Mesodermal cell (in vitro differentiated cells): ENCODE measurements around the gene LIPC.

Source experiments
- H3K27ac ChIP-seq: 2 replicates; pipeline ENCODE4 v1.7.0; 2013; ENCODE audit warnings: mild to moderate bottlenecking, low read depth, low read length, moderate library complexity; ENCODE audit not compliant: severe bottlenecking
- H3K36me3 ChIP-seq: 2 replicates; pipeline ENCODE4 v1.7.1; 2013; ENCODE audit warnings: mild to moderate bottlenecking, low read length, moderate library complexity; ENCODE audit not compliant: control insufficient read depth, insufficient read depth
- H3K4me1 ChIP-seq: one replicate; pipeline ENCODE4 v1.7.1; 2013; ENCODE audit warnings: mild to moderate bottlenecking, low read length; ENCODE audit not compliant: insufficient read depth, control insufficient read depth, poor library complexity, severe bottlenecking
- H3K4me3 ChIP-seq: 2 replicates; pipeline ENCODE4 v1.7.0; 2013; ENCODE audit warnings: low read length, control low read depth, mild to moderate bottlenecking; ENCODE audit not compliant: insufficient read depth, poor library complexity, severe bottlenecking; ENCODE audit errors: extremely low read depth
- H3K9me3 ChIP-seq: 2 replicates; pipeline ENCODE4 v1.7.1; 2013; ENCODE audit warnings: mild to moderate bottlenecking, low read length, moderate library complexity; ENCODE audit not compliant: control insufficient read depth
- WGBS, 2 experiments: methylation state at CpG; one replicate each; pipeline ENCODE4 v1.1.5; 2013; ENCODE audit warnings: missing lambda C conversion rate in 2 of 2; ENCODE audit not compliant: insufficient coverage in 2 of 2; 5-methylcytosine and 5-hydroxymethylcytosine counted together

LIPC gene

DNA sequence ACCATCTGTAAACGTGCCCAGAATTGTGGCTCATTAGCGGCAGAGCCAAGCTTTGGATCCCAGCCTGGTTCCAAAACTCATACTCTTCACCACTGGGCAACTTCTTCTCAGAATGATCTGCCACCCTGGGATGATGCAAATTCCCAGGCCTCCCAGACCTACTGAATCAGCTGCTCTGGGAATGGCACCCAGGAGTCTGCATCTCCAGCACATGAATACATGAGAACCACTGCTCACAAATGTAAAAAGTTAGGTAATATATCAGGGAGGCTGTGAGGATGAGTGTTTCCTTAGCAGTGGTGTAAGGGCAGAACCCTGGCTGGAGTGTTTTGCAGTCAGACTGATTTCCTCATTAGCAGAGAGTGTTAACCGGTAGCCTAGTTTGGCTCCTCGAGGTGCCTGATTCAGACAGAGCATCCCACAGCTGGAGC is 94.2 kb downstream of the LIPC start:
- no peak overlapping the region for H3K4me3 ChIP-seq
- H3K36me3 ChIP-seq = no peaks in the 10 kb centered on the region

DNA sequence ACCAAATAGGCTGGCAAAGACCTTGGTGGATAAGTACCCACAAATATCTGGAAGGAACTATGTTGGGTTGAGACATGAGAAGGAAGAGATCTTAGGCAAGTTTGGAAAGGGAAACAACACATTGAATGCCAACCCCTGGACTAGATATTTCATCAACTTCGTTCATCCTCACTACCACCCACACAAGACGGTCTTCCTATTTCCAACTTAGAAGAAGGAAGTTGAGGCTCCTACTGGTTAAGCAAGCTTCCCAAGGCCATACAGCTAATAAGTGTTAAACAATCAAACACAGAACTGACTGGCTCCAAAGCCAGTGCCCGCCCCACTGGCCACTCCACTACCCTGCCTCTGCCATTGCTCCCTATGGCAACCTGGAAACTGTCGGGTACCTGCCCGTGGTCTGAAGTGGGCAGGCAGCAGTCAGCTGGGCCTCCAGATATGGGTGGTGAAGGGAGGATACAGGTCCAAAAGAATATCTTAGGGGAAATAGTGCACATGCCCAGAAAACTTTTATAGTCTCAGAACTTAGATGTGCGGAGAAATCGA is 94.9 kb downstream of the LIPC start:
- WGBS, 2 experiments = 94 to 98% methylated on average over 4 of the region's 7 CpGs
- Histone ChIP-seq H3K4me3 (no peak overlapping the region), H3K27ac (no peak overlapping the region), H3K4me1 (peaks cover 16% of the 10 kb centered on the region), H3K36me3 (no peaks in the 10 kb centered on the region), H3K9me3 (no peaks in the 10 kb centered on the region)

More for the DNA sequence above, 94.2 kb downstream of the LIPC start:
- Histone ChIP-seq H3K27ac (no peak overlapping the region), H3K9me3 (no peaks in the 10 kb centered on the region), H3K4me1 (peaks cover 22% of the 10 kb centered on the region)
- WGBS, 2 experiments = 93 to 100% methylated on average over 4 of the region's 4 CpGs

DNA sequence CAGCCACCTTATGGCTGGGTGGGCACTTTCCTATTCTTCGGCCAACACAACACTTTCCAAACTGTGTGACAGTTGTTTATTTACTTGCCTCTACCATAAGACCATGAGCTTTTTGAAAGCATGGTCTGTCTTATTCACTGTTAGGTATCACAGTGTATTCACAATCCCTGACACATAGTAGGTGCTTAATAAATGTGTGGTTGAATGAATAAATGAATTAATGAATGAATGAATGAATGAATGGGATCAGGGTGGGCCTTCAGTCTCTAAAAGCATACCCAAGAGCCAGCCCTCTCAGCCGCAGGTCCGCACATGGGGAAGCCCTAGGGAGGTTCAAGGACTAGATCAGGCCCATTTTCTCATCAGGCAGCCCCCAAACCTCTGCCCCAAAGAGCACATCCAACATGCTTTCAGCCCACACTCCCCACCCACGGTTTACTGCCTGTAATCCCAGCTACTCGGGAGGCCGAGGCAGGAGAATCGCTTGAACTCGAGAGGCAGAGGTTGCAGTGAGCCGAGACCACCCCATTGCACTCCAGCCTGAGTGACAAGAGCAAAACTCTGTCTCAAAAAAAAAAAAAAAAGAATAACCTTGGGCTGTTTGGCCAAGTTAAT is 95.9 kb downstream of the LIPC start:
- no peaks in the 10 kb centered on the region for H3K36me3 ChIP-seq
- 78 to 89% methylated on average over 8 to 9 of the region's 9 CpGs for WGBS, 2 experiments
- no peak overlapping the region for H3K27ac ChIP-seq
- H3K9me3 ChIP-seq = no peaks in the 10 kb centered on the region
- H3K4me3 ChIP-seq = no peak overlapping the region
- H3K4me1 ChIP-seq = peaks cover 6% of the 10 kb centered on the region

DNA sequence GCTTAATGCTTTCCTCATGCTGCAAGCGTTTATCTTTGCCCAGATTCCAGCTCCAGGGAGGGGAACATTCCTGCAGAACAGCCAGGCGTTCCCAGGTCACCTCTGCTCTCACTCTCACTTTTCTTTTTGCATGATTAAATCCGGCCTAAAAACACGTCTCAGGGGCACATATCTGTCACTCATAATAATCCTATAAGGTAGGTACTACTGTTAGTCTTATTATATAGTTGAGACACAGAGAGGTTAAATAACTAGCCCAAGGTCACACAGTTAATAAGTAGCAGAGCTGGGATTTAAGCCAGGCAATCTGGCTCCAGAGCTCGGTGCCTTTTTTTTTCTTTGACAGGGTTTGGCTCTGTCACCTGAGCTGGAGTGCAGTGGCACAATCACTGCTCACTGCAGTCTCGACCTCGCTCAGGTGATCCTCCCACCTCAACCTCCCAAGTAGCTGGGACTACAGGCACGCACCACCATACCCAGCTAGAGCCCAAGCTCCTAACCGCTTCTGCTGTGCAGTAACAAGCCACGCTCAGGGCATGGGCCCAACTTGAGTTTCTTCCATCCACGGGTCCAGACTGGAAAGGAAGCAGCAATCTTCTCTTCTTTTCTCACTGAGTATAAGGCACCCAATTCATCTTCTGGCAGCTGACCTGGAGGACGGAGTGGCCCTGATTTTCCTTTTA is 96.5 kb downstream of the LIPC start:
- Histone ChIP-seq H3K36me3 (no peaks in the 10 kb centered on the region), H3K9me3 (no peaks in the 10 kb centered on the region), H3K4me1 (peaks cover 4% of the 10 kb centered on the region), H3K4me3 (no peak overlapping the region), H3K27ac (no peak overlapping the region)
- 88 to 97% methylated on average over 8 to 9 of the region's 12 CpGs for WGBS, 2 experiments

DNA sequence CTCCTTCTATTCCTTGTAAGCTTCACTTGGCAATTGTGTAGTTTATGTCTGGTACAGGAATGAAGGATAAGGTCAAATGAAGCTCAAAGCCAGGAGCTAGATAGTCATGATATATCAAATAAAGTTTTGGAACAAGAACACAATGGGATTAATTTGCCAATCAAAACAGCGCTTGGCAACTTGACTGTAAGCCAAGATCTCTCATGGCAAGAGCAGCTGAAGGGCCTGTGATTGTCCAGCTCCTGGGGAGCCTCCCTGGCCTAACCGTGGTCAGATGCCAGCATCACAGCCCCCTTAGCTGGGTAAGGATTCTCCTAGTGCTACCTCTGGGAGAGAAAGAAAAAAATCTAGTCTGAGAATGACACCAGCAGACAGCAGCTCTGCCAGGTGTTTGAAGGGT is 97.2 kb downstream of the LIPC start:
- H3K27ac ChIP-seq = no peak overlapping the region
- no peak overlapping the region for H3K4me3 ChIP-seq
- WGBS, 2 experiments = 95 to 100% methylated on average over 1 to 2 of the region's 2 CpGs
- H3K4me1 ChIP-seq = peaks cover 4% of the 10 kb centered on the region
- no peaks in the 10 kb centered on the region for H3K36me3 ChIP-seq
- H3K9me3 ChIP-seq = no peaks in the 10 kb centered on the region

DNA sequence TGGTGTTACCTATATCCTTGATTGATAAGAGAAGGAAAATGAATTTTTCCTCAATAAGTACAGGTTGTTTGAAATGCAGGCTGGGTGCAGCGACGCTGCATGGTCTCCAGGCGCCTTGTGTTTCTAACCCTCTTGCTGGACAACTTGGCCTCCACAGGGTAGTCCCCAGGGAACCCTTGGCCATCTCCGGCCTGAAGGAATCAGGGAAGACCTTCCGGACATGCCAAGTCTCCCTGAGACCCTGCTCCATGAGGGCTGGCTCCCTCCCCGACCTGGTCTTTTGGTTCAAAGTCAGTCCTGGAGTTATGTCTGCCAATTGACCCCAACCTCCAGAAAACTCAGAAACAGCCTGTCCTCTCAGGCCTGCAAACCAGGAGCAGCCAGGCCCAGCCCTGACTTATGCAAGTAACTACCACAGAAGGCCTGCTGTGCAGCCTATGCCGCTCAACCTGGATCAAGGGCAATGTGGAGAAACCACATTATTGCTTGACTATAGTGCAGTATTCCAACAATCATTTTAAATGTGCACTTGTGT is 98.3 kb downstream of the LIPC start:
- Histone ChIP-seq H3K9me3 (no peaks in the 10 kb centered on the region), H3K4me1 (peaks cover 4% of the 10 kb centered on the region), H3K27ac (no peak overlapping the region), H3K4me3 (no peak overlapping the region), H3K36me3 (no peaks in the 10 kb centered on the region)
- 90 to 94% methylated on average over 5 of the region's 7 CpGs for WGBS, 2 experiments

DNA sequence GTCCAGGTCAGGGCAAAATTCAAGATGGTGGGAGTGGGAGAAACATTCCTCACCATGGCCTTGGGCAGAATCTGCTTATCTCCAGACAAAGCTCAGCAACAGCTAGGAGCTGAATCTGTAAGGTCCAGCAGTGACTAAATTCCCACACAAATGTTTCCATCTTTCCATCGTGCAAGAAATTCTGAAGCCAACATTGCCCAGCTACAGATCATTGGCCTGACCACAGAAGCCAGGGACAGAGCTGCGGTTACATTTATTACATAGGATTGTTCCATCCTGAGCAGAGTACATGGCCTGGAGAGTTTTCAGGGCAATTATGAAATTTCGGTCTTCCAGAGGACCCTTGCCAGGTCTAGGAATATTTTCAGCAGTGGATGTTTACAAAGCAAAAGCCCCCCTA is 100.3 kb downstream of the LIPC start:
- Histone ChIP-seq H3K36me3 (no peaks in the 10 kb centered on the region), H3K9me3 (no peaks in the 10 kb centered on the region), H3K4me3 (no peak overlapping the region), H3K27ac (no peak overlapping the region), H3K4me1 (peaks cover 4% of the 10 kb centered on the region)
- WGBS, 2 experiments = 95 to 100% methylated on average over 2 of the region's 3 CpGs

DNA sequence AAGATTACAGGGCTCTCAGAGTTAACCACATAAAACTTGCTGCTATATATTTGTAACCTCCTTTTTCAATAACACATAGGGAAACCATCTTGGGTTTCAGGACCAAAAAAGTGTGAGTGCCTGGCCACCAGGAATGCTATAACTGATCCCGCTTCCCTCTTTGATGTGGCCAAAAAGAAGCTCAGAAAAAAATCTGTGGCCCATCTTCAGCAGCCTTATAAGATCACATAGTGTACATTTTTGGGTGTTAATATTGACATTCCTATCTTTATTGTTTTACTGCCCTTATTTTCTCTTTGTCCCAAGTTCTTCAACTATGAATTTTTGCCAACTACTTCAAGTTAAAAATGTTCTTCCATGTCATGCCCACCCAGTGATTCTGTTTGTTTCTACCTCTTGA is 102.8 kb downstream of the LIPC start:
- no peak overlapping the region for H3K27ac ChIP-seq
- WGBS, 2 experiments = 100% methylated on average over 1 of the region's 1 CpG; no CpG with 5 or more reads in 1 of the 2 experiments

DNA sequence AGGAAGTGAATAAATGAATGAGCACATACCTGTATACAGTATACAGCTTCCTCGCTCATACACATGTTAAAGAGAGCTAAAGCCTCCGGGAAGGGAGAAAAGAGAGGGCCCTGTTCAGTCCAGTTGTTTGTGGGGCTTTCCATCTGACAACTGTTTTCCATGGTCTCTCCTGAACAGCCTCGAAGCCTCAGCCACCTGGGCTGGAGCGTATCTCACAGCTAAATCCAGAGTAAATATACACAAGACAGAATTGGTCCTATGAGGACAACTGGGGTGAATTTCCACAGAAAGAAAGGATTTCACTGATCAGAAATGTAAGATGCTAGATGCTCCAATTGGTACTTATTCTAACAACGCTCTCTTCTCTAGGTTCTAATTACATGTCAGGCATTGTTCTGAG is 103.5 kb downstream of the LIPC start:
- Histone ChIP-seq H3K27ac (no peak overlapping the region), H3K36me3 (no peaks in the 10 kb centered on the region), H3K4me1 (no peaks in the 10 kb centered on the region), H3K4me3 (no peak overlapping the region), H3K9me3 (no peaks in the 10 kb centered on the region)
- 90 to 92% methylated on average over 1 to 2 of the region's 5 CpGs for WGBS, 2 experiments

More for the DNA sequence above, 102.8 kb downstream of the LIPC start:
- Histone ChIP-seq H3K4me3 (no peak overlapping the region), H3K36me3 (no peaks in the 10 kb centered on the region), H3K4me1 (no peaks in the 10 kb centered on the region), H3K9me3 (no peaks in the 10 kb centered on the region)

DNA sequence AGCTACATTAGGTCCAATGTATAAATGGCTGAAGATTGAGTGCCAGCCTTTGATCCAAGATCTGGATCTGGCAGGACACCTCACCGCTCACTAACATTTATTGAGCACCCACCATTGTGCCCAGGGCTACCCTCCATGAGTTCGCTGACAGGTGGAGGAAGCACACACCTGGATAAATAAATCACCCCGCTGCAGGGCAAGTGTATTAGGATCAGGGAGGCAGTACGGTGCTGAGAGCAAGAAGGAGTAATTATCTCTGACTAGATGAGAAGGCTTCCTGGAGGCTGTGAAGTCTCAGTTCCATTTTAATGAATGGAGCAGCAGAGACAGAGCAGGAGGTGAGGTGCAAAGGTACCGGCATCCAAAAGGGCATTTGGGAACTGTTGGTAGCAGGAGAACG is 104.1 kb downstream of the LIPC start:
- no peaks in the 10 kb centered on the region for H3K36me3 ChIP-seq
- H3K27ac ChIP-seq = no peak overlapping the region
- no peak overlapping the region for H3K4me3 ChIP-seq
- WGBS, 2 experiments = 95 to 98% methylated on average over 6 of the region's 6 CpGs
- no peaks in the 10 kb centered on the region for H3K9me3 ChIP-seq
- no peaks in the 10 kb centered on the region for H3K4me1 ChIP-seq

DNA sequence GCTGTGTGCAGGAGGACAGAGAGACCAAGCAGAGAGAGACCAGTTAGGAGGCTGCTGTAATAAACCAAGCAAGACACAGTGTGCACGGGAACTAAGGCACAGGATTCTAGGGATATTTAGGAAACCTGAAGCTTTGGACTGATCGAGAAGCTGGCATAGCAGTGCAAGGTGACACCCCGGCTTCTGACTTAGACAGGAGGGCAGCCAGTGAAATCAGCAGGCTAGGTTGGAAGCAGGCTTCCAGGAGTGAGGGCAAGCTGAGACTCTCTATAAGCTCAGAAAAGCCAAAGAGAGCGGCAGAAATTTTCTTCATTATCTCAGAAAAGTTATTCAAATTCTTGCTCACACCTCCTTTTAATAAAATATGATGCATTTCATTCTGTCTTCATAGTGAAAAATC is 104.6 kb downstream of the LIPC start:
- H3K9me3 ChIP-seq = no peaks in the 10 kb centered on the region
- no peaks in the 10 kb centered on the region for H3K4me1 ChIP-seq
- no peak overlapping the region for H3K27ac ChIP-seq
- H3K4me3 ChIP-seq = no peak overlapping the region
- WGBS, 2 experiments = 85 to 90% methylated on average over 3 of the region's 4 CpGs
- no peaks in the 10 kb centered on the region for H3K36me3 ChIP-seq
